Activated T-cell treated with anti-CD3 and anti-CD28 coated beads, Interleukin-2, amount 50 U/mL, for 1 hour (primary cell): Measurements from ENCODE around the gene GRHL3.
"Not testable (repeated sequence)": the region's sequence is repeated elsewhere in the genome, so short reads cannot be mapped to it uniquely, and the experiment has no call there.

Source experiments
- DNase-seq: peaks from one replicate; pipeline ENCODE4 v3.0.0-alpha.2; 2020

GRHL3 gene

DNA sequence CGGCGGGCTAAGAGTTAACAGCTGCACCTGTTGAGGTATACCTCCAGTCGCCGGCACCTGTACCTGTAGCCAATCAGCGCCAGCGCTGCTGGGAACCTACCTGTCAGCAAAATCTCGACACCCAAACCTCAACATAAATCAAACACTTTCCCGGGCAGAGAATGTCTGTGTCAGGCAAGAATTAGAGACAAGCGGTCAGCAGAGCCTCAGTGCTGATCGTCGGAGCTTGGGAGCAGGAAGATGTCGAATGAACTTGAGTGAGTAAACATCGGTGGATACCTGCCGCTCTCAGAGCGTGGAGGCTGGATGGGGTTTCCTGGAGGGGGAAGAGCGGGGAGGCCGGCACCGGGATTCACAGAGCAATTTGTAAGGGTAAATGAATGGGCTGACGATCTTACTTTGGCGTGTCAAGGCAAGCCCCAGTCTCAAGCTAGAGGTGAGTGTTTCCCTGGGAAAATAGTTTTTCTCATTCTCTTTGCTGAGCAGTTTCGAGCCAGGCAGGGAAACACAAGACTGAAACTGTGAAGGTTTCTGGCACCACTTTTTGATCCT is at the start of gene GRHL3:
TSS of gene GRHL3 (plus strand) at position 46 of the 552 bp plus-strand sequence. CDS start at position 241, 195 bp downstream.
- DNase-seq: peak; percentile 41

DNA sequence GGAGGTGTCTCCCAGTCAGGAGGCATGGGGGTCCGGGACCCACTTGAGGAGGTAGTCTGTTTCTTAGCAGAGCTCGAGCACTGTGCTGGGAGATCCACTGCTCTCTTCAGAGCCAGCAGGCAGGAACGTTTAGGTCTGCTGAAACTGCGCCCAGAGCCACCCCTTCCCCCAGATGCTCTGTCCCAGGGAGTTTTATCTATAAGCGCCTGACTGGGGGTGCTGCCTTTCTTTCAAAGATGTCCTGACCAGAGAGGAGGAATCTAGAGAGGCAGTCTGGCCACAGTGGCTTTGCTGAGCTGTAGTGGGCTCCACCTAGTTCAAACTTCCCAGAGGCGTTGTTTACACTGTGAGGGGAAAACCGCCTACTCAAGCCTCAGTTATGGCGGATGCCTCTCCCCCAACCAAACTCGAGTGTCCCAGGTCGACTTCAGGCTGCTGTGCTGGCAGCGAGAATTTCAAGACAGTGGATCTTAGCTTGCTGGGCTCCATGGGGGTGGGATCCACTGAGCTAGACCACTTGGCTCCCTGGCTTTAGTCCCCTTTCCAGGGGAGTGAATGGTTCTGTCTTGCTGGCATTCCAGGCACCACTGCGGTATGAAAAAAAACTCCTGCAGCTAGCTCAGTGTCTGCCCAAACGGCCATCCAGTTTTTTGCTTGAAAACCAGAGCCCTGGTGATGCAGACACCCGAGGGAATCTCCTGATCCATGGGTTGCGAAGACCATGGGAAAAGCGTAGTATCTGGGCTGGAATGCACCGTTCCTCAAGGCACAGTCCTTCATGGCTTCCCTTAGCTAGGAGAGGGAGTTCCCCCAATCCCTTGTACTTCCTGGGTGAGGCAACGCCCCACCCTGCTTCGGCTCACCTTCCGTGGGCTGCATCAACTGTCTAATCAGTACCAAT is 44.7 kb upstream of the GRHL3 start:
- DNase-seq: not testable (repeated sequence)

DNA sequence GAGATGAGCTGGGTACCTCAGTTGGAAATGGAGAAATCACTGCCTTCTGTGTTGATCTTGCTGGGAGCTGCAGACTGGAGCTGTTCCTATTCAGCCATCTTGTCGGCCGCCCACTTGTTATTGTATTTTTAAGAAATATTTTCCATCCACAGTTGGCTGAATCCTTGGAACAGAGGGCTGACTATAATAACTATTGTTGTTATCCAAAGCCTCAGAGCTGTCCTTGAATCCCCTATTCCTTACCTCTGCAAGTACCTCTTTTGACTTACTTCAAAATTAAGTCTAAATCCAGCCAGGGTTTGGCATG is 44.1 kb upstream of the GRHL3 start:
- no peak for DNase-seq

DNA sequence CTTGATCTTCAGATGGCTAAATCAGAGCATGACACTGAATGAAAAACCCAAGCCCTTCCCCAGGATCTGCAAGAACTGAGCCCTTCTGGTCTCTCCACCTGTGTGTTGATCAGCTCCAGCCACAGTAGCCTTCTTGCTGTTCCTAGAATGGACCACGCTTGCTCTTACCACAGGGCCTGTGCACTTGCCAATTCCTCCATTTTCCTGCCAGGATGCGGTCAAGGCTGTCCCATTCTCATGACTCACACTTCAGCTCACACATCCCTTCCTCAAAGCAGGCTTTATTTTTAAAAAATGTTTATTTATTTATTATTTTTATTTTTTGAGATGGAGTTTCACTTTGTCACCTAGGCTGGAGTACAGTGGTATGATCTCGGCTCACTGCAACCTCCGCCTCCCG is 43.6 kb upstream of the GRHL3 start:
- no peak for DNase-seq

DNA sequence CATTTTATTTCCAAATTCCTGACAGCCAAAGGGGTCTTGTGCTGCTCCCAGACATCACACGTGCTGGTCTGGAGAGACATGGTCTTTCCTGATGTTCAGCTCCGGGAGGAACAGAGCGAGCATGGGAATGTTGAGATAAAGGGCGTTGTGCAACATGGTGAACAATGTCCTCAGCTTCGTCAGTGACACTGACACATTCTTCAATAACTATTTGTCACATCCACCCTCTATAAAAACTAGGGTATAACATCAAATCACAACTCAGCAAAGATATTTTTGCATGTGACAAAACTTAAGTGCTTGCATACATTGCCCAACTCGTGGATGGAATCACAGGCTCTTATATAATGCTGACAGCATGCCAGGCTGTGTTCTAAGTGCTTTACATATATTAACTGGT is 42.4 kb upstream of the GRHL3 start:
- DNase-seq: no peak

DNA sequence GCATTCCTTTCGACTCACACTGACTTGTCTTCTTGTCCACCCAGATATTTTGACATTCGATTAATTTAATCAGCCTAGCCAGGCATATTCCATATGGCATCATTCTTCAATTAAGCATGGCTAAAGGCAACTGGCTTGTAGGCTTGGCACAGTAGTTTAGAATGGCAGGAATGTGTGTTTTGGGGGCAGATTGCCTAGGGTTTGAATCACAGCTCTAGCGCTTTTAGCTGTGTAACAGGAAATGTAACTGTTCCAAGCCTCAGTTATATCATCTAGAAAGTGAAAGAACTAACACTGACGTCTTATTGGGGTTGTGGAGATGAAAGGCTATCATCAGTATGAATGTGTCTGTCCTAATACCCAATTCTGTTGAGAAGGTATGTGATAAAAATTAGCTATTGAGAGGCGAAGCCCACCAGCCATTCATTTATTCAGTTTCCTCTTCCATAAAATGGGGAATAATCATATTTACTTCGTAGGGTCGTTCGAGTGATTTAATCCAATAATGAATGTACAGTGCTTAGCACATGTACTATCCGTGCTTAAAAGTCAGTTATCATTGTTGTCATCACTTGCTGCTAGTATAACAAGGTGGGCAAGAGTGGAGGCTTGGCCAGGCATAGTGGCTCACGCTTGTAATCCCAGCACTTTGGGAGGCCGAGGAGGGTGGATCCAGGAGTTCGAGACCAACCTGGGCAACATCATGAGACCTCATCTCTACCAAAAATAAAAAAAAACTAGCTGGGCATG is 41.6 kb upstream of the GRHL3 start:
- DNase-seq: no peak

DNA sequence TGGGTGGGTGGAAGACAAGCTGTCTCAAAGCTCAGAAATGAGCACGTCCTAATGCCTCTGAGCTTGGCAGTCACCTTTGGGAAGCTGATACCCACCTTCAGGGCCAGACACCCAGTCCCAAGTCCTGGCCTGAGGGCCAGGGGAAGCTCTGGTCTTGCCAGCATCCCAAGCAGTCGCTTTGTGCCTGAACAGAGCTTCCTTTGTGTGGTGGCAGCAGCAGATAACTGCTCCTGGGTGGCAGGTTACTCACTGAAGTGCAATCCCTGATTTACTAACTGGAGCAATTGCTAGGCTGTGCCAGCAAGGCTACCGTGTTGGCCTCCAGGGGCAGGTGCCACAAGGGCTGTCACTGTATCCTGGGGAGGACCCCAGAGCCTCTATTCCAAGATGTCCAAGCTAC is 40.4 kb upstream of the GRHL3 start:
- no peak for DNase-seq

DNA sequence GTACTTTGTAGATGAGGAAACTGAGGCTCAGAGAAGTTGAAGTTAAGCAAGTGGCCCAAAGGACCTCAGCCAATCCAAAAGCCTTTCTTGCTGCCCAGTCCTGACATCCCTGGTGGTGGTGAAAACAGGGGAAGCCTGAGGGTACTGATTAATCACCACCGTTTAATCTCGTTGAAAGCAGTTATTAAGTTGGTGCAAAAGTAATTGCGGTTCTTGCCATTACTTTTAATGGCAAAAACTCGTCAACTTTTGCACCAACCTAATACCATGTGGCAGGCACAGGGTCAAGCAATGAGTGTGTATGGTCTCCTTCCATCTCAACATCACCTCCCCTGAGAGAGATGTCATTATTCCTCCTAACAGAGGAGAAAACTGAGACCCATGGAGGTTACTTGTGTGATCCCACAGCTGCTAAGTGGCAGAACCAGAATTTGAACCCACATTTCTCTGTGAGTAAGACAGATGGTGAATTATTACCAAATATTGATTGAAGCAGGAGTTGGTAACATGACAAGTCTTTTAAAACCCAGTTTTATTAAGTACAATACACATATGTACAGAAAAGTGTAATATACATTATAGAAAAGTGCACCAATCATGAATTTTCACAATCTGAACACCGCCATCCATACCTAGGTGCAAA is 39.4 kb upstream of the GRHL3 start:
- DNase-seq: no peak

DNA sequence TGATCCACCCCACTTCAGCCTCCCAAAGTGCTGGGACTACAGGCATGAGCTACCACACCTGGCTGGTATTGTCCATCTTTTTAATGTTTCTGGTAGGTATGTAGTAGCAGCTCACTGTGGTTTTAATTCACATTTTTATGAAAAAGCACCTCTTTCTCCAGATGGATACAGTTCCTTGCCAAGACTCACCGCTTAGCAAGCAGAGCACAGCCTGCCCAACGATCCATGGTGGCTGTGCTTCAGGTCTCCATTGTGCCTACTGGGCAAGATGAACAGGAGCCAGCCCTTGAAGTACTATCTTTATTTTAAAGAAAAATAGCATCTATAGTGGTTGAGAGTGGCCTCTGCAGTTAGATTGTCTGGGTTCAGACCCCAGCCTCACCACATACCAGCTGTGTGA is 37.6 kb upstream of the GRHL3 start:
- no peak for DNase-seq

DNA sequence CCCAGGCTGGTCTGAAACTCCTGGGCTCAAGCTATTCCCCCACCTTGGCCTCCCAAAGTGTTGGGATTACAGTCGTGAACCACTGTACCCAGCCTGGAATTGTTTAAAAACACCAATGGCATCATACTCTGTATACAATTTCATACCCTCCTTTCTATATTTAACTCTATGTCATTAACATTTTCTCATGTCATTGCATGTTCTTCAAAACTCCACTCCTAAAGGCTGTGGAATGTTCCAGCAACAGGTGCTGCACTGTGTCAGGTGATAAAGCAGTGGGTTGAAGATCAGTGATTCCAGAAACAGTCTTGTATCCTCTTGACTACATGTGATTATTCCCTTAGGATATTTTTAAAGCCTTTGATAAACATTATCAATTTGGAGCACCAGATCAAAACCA is 36.7 kb upstream of the GRHL3 start:
- no peak for DNase-seq

DNA sequence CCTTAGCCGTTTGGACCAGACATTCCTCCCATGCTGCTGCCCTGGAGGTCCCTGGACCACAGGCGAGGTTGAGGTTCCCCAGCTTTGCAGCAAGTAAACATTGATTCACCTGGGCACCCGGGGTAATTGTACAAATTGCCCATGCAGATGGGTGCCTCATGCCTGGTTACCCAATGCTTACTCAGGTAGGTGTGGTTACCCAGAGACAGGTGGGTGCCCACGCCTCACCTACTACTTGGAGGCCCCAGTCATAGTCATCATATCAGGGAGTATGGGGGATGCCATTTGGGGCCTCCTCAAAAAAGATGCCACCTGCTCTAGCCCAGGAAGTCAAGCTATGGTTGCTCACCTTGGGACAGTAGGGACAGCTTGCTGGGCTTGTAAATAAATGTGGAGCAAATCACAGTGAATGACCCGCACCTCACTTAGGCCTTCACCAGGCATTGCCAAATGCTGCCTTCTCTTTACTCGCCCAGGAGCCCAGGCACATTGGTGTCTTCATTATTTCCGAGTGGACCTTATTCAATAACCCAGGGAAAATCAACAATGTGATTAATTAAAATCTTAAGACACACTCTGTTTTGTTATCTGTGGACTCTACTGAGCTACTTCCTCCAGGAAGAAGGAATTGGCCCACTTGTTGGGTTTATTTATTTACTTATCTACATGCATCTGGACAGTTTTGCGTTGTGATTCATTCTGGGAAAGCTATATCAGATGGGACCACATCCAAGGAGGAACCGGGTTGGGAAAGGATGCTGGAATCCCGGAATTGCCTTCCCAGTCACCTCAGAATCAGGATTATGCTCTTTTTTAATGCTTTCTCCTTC is 35.6 kb upstream of the GRHL3 start:
- DNase-seq: no peak

DNA sequence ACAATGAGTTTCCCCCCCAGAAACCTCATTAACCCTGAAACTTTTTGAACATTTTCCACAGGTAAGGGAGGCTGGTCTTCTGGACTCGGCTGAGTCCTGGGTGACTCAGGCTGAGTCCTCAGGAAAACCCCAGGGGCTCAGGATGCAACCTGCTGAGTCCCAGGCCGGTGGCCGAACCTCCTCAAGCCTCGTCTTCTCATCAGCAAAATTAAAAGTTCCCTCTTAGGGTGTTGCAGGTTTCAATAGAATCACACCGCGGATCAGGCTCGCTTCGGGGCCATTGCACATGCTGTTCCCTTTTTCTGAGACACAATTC is 35.0 kb upstream of the GRHL3 start:
- no peak for DNase-seq

DNA sequence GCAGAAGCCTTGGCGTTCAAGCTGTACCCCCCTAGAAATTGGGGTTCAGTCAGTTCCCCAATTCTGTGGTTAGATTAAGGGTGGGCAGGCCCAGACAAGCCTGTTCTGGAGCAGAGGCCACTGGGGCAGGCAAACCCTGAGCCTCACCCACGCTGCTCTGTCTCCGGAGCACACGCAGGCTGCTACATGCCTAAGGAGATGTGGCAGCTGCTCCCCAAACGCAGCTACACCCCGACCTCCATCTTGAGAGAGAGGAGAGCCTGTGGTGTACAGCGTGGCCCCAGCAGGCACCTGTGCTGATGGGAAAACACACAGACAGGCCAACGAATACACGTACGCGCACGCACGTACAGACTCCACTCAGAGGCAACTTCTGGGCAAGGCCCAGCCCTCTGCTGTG is 33.9 kb upstream of the GRHL3 start:
- DNase-seq: no peak

DNA sequence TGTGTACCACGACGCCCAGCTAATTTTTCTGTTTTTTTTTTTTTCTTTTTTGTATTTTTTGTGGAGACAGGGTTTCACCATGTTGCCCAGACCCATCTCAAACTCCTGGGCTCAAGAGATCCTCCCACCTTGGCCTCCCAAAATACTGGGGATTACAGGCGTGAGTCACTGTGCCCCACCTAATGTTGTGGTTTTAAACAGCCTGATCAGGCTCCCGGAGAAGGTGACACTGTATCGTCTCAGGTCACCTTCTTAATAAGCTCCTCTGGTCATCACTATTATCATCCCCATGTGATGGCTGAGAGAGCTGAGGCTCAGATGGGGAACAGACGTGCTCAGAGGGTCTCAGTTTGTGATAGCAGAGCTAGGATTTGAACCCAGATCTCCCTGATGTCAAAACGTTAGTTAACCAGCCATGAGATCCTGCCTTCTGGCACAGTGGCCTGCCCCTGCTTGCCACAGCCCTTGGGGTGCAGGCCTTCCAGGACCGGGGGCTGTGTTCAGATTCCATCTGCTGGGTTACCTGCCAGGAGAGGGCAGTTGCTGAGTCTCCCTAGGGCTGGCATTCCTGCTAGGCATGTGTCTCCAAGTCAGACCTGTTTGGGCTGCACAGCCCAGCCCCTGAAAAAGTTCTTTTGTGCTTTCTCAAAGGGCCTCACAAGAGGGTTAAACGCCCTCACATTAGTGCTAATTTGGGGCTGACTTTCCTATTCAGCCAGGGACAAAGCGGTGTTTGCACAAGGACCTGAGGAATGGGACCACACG is 32.7 kb upstream of the GRHL3 start:
- no peak for DNase-seq

DNA sequence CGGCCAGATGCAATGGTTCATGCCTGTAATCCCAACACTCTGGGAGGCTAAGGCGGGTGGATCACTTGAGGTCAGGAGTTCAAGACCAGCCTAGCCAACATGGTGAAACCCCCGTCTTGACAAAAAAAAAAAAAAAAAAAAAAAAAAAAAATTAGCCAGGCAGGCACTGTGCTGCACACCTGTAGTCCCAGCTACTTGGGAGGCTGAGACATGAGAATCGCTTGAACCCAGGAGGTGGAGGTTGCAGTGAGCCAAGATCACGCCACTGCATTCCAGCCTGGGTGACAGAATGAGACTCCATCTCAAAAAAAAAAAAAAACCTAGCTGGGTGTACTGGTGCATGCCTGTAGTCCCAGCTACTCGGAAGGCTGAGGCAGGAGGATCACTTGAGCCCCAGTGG is 31.4 kb upstream of the GRHL3 start:
- not testable (repeated sequence) for DNase-seq

DNA sequence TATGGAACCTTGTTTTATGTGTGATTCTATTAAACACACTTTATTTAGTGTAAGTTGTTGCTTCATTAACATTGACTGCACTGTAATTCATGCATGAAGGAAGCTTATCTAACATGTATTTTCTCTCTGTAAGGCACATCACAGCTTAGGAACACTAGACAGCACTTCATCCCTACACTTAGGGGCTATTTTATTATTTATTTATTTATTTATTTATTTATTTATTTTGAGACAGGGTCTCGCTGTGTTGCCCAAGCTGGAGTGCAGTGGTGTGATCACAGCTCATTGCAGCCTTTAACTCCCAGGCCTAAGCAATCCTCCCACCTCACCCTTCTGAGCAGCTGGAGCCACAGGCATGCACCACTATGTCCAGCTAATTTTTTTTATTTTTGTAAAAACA is 30.7 kb upstream of the GRHL3 start:
- DNase-seq: no peak

DNA sequence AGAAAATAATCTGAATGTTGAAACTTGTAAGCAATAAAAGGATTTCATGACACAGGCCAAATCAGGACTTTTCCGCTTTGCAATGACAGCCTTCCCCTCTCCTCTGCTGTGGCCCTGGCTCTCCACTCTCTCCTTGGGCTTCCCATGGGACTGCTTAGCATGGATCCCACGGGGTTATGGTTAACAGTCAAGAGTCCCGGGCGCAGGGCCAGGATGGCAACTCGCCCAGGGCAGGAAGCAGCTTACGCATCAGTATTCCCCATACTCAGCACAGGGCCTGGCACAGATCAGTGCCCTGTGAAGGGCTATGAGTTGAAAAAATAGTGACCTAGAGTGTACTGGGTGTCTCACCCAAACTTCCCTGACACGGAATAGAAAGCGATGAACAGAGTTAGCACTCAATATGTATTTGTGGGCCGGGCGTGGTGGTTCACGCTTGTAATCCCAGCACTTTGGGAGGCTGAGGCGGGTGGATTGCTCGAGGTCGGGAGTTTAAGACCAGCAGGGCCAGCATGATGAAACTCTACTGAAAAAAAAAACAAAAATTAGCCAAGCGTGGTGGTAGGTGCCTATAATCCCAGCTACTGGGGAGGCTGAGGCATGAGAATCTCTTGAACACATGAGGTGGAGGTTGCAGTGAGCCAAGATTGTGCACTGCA is 29.1 kb upstream of the GRHL3 start:
- no peak for DNase-seq

DNA sequence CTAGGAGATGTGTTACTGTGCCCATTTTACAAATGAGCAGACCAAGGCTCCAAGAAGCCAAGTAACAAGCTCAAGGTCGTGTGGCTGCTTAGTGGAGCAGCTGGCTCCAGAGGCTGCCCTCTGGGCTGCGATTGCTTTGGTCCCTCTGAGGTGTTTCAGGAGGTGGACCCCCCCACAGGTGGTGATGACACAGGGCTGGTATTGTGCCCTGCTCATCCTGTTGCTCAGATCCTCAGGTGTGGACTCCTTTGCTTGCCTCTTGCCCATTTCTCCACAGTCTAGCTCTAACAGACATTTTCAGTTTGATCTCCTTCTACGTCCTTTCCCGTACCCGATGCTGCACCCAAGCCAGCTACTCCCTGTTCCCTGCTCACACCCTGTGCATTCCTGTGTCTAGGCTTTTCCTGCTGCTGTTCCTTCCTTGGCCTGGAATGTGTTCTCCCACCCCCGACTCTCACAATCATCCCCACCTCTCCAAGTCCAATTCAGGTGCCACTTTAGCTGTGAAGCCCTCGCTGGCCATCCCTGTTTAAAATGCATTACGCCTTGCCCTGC is 28.1 kb upstream of the GRHL3 start:
- DNase-seq: no peak

DNA sequence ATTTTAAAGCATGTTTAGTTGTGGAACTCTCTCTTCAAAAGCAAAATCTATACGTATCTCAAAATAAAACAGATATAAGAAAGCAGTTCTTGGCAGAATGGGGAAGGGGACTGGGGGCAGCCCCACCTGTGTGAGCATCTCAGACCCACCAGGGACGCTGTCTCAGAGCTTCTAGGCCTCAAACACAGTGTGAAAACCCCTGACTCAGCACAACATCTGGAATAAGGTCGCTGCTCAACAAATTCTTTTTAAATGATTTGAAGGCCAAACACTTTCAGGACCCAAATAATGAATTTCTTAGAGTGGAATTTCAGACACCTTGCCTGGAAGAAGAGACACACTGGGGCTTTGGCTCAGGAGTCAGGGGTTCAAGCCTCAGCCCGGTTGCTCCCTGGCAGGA is 27.1 kb upstream of the GRHL3 start:
- no peak for DNase-seq

DNA sequence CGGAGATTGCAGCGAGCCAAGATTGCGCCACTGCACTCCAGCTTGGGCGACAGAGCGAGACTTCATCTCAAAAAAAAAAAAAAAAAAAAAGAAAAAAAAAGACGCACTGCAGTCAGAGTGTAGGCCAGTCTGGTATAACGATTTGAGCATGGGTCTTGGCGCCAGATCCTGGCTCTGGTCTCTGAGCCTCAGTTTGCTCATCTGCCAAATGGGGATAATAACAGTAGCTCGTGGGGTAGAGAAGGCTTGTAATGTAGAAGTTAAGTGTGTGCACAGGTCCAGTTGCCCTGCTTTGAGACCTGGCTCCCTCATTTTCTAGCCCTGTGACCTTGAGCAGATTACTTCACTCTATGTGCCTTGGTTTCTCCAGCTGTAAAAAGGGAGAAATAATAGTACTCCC is 26.3 kb upstream of the GRHL3 start:
- no peak for DNase-seq
